Measurements from ENCODE around the gene CD55. TPM values are rescaled to one million over a fixed set of nuclear protein-coding genes. Genes with fewer than 3 reads are reported as not detected.

The CD55 gene
- total and polyA plus RNA-seq, 12 donors: 76.1 to 600 (median 244) TPM

- H3K27ac ChIP-seq: no peak overlapping the region
- no peak overlapping the region for H3K4me3 ChIP-seq
- intact Hi-C loops (cut with DNase I): no loop called here
- no peak for DNase-seq
- H3K36me3 ChIP-seq (replicated peaks in 1 of 2): no peaks in the 10 kb centered on the region
- H3K9me3 ChIP-seq (replicated peaks in 1 of 3): no peaks in the 10 kb centered on the region
- no peaks in the 10 kb centered on the region for H3K27me3 ChIP-seq
- no peaks in the 10 kb centered on the region for H3K4me1 ChIP-seq (replicated peaks in 1 of 2)
- WGBS, 4 donors: 73 to 86% (median 79%) methylated on average over 4 of the region's 4 CpGs
- TF ChIP-seq CTCF (IDR thresholded peaks at IDR 0.05): no peak
- TF ChIP-seq POLR2A (IDR thresholded peaks at IDR 0.05): no peak
Observed at GRCh38 chr1:207298636-207299398, 22.7 kb upstream of the CD55 start.

- intact Hi-C loops (cut with DNase I): no loop called here
- DNase-seq: no peak
- no peak for TF ChIP-seq CTCF (IDR thresholded peaks at IDR 0.05)
- no peak for TF ChIP-seq POLR2A (IDR thresholded peaks at IDR 0.05)
Observed at GRCh38 chr1:207300970-207301369, 20.5 kb upstream of the CD55 start.

GRCh38 chr1:207302618-207303393 is 18.7 kb upstream of the CD55 start:
- TF ChIP-seq CTCF (IDR thresholded peaks at IDR 0.05) (no peak), POLR2A (IDR thresholded peaks at IDR 0.05) (no peak)
- Histone ChIP-seq H3K27me3 (no peaks in the 10 kb centered on the region), H3K4me1 (replicated peaks in 1 of 2) (no peaks in the 10 kb centered on the region), H3K9me3 (replicated peaks in 1 of 3) (no peaks in the 10 kb centered on the region), H3K27ac (no peak overlapping the region), H3K4me3 (no peak overlapping the region), H3K36me3 (replicated peaks in 1 of 2) (no peaks in the 10 kb centered on the region)
- intact Hi-C loops (cut with DNase I): no loop called here
- no peak for DNase-seq
- 88 to 94% (median 89%) methylated on average over 1 of the region's 1 CpG for WGBS, 4 donors

More at GRCh38 chr1:207300970-207301369, 20.5 kb upstream of the CD55 start:
- H3K4me1 ChIP-seq (replicated peaks in 1 of 2): no peaks in the 10 kb centered on the region
- no peak overlapping the region for H3K27ac ChIP-seq
- H3K4me3 ChIP-seq: no peak overlapping the region
- H3K36me3 ChIP-seq (replicated peaks in 1 of 2): no peaks in the 10 kb centered on the region
- no peaks in the 10 kb centered on the region for H3K27me3 ChIP-seq
- H3K9me3 ChIP-seq (replicated peaks in 1 of 3): no peaks in the 10 kb centered on the region

- intact Hi-C loops (cut with DNase I): no loop called here
- 72 to 76% (median 74%) methylated on average over 8 of the region's 8 CpGs for WGBS, 4 donors
- H3K4me3 ChIP-seq: no peak overlapping the region
- no peaks in the 10 kb centered on the region for H3K27me3 ChIP-seq
- peaks cover 7 to 15% of the 10 kb centered on the region in 2 donors for H3K4me1 ChIP-seq (replicated peaks in 1 of 2)
- no peak for TF ChIP-seq POLR2A (IDR thresholded peaks at IDR 0.05)
- TF ChIP-seq CTCF (IDR thresholded peaks at IDR 0.05): no peak
- no peak overlapping the region for H3K27ac ChIP-seq
- no peaks in the 10 kb centered on the region for H3K36me3 ChIP-seq (replicated peaks in 1 of 2)
- H3K9me3 ChIP-seq (replicated peaks in 1 of 3): no peaks in the 10 kb centered on the region
- DNase-seq: no peak
Observed at GRCh38 chr1:207304710-207305488, 16.6 kb upstream of the CD55 start.

Data from adrenal gland (tissue), 12 donors.